MCF 10A (cell line): ENCODE data around the gene LAMA3. TPM values are rescaled to one million over a fixed set of nuclear protein-coding genes. Genes with fewer than 3 reads are reported as not detected.

Experiments
- BruUV-seq: library from RNA; stranded (reverse); fragments of 400-500 nt; replicated peaks from 2 replicates; lab custom pipeline; 2021; lab: Mats Ljungman, UMichigan
- CTCF ChIA-PET: fragments of 300-600 bp; sonication (Branson Sonifier 250); formaldehyde crosslinking; extraction: SDS; loops from one replicate; lab custom pipeline; 2021; ENCODE audit warnings: antibody characterized with exemption, inconsistent platforms; lab: Yijun Ruan, JAX
- POLR2A ChIA-PET: fragments of 300-600, 350-650 bp; sonication (Branson Sonifier 250); formaldehyde crosslinking; extraction: SDS; loops from one replicate; lab custom pipeline; 2020; ENCODE audit warnings: antibody characterized with exemption, inconsistent platforms; lab: Yijun Ruan, JAX
- DNase-seq: peaks from one replicate; pipeline ENCODE4 v3.0.0-alpha.2; 2018; ENCODE audit not compliant: unreplicated experiment
- H3K27ac Mint-ChIP-seq: one replicate; pipeline ENCODE4 v1.8.0; 2022; ENCODE audit warnings: mild to moderate bottlenecking, low read depth, mixed read lengths; ENCODE audit not compliant: unreplicated experiment
- H3K27me3 Mint-ChIP-seq: one replicate; pipeline ENCODE4 v1.8.0; 2022; ENCODE audit warnings: mixed read lengths; ENCODE audit not compliant: insufficient read depth, unreplicated experiment
- H3K36me3 Mint-ChIP-seq: one replicate; pipeline ENCODE4 v1.8.0; 2022; ENCODE audit warnings: mild to moderate bottlenecking, moderate library complexity, mixed read lengths; ENCODE audit not compliant: insufficient read depth, unreplicated experiment
- H3K4me1 Mint-ChIP-seq: one replicate; pipeline ENCODE4 v1.8.0; 2022; ENCODE audit warnings: mixed read lengths; ENCODE audit not compliant: insufficient read depth, unreplicated experiment
- H3K4me3 Mint-ChIP-seq: one replicate; pipeline ENCODE4 v1.8.0; 2022; ENCODE audit warnings: mild to moderate bottlenecking, moderate library complexity, mixed read lengths; ENCODE audit not compliant: unreplicated experiment
- H3K9me3 Mint-ChIP-seq: one replicate; pipeline ENCODE4 v1.8.0; 2022; ENCODE audit warnings: mixed read lengths; ENCODE audit not compliant: unreplicated experiment
- CTCF ChIP-seq: fragments of 200-600 bp; IDR thresholded peaks from one replicate; pipeline ENCODE4 v1.8.0; 2022; ENCODE audit warnings: antibody characterized with exemption, mild to moderate bottlenecking; ENCODE audit not compliant: unreplicated experiment
- intact Hi-C: fragments of 100-400 bp; cut with micrococcal nuclease; formaldehyde crosslinking; loops from 2 replicates; pipeline ENCODE4 v1.14.1; 2022
- total RNA-seq: library from RNA; stranded (reverse); gene quantifications from 2 replicates; pipeline ENCODE4 v1.2.3, GENCODE V29; 2022

LAMA3 gene
- total RNA-seq, 1 experiment from 2014 or later, result 371 TPM

- H3K27me3 Mint-ChIP-seq, result no peaks in the 10 kb centered on the region
- peaks cover 93% of the 10 kb centered on the region for H3K36me3 Mint-ChIP-seq
- intact Hi-C loops, result no loop called here
- H3K4me3 Mint-ChIP-seq, result peak overlapping the region; percentile 34
- peak; percentile 33 for DNase-seq
- POLR2A ChIA-PET, result interaction anchor here (0.7 to 10.1 kb wide), 13 partner anchors 12 to 431 kb away, joined by 3 to 123 read pairs (median 5); partner anchors contain the start of gene RIOK3
- H3K9me3 Mint-ChIP-seq, result no peaks in the 10 kb centered on the region
- no TSS peak for BruUV-seq
- no peak for TF ChIP-seq CTCF
- CTCF ChIA-PET, result interaction anchor here (0.5 to 1.9 kb wide), 5 partner anchors 12 to 1435 kb away, joined by 3 to 6 read pairs (median 4); no protein-coding TSS in a partner anchor
- peaks cover 64% of the 10 kb centered on the region for H3K4me1 Mint-ChIP-seq
- peak overlapping the region; percentile 86 for H3K27ac Mint-ChIP-seq
Measured at GRCh38 chr18:23884681-23885375, 195.6 kb downstream of the LAMA3 start.

GRCh38 chr18:23885750-23886149 is 196.5 kb downstream of the LAMA3 start:
- CTCF ChIA-PET, result interaction anchor here (0.5 to 1.0 kb wide), 3 partner anchors 9 to 48 kb away, joined by 3 to 4 read pairs (median 4); no protein-coding TSS in a partner anchor
- Mint-ChIP-seq H3K36me3 (peaks cover 93% of the 10 kb centered on the region), H3K4me1 (peaks cover 71% of the 10 kb centered on the region), H3K27ac (peak overlapping the region; percentile 29), H3K9me3 (no peaks in the 10 kb centered on the region), H3K4me3 (no peak overlapping the region), H3K27me3 (no peaks in the 10 kb centered on the region)
- DNase-seq, result no peak
- no TSS peak for BruUV-seq
- POLR2A ChIA-PET, result interaction anchor here (1.1 to 10.1 kb wide), 7 partner anchors 12 to 59 kb away, joined by 3 to 123 read pairs (median 8); no protein-coding TSS in a partner anchor
- TF ChIP-seq CTCF, result no peak
- intact Hi-C loops, result no loop called here

GRCh38 chr18:23887035-23887434 is 197.8 kb downstream of the LAMA3 start:
- no TSS peak for BruUV-seq
- POLR2A ChIA-PET, result interaction anchor here (0.6 to 10.1 kb wide), 11 partner anchors 11 to 434 kb away, joined by 3 to 110 read pairs (median 3); partner anchors contain the start of gene RIOK3
- H3K36me3 Mint-ChIP-seq, result peaks cover 93% of the 10 kb centered on the region

More at GRCh38 chr18:23887035-23887434, 197.8 kb downstream of the LAMA3 start:
- Mint-ChIP-seq H3K27ac (peak overlapping the region; percentile 83), H3K4me3 (peak overlapping the region; percentile 36), H3K4me1 (peaks cover 78% of the 10 kb centered on the region), H3K27me3 (no peaks in the 10 kb centered on the region), H3K9me3 (no peaks in the 10 kb centered on the region)
- CTCF ChIA-PET, result interaction anchor here (2.1 kb wide), 1 partner anchor 32 kb away, joined by 5 read pairs; no protein-coding TSS in a partner anchor
- intact Hi-C loops, result no loop called here
- DNase-seq, result no peak
- TF ChIP-seq CTCF, result no peak
